Kidney (tissue), 14 donors: Measurements from ENCODE around the gene GALR2. TPM values are rescaled to one million over a fixed set of nuclear protein-coding genes. Genes with fewer than 3 reads are reported as not detected.

Source experiments
- DNase-seq, 5 donors: peaks; one replicate each; pipeline ENCODE4 v3.0.0-alpha.2; 2013 to 2020
- FAIRE-seq: peaks from 2 replicates; lab custom pipeline; 2012; peaks lifted over from hg19 to GRCh38; lab: Jason Lieb, UNC
- H3K27ac ChIP-seq, 2 donors: one replicate each; pipeline ENCODE4 v1.7.0; 2013; ENCODE audit warnings: low read depth in 2 of 2, low read length in 2 of 2, inconsistent platforms in 1 of 2
- H3K27me3 ChIP-seq: one replicate; pipeline ENCODE4 v1.7.1; 2013; ENCODE audit warnings: low read length, inconsistent platforms; ENCODE audit not compliant: control insufficient read depth, insufficient read depth
- H3K36me3 ChIP-seq, 3 donors: one replicate each; pipeline versions ENCODE4 v1.7.0 to v1.7.1; 2013; ENCODE audit warnings: low read length in 3 of 3, control low read depth in 1 of 3, inconsistent platforms in 1 of 3; ENCODE audit not compliant: insufficient read depth in 3 of 3, control insufficient read depth in 2 of 3
- H3K4me1 ChIP-seq, 3 donors: one replicate each; pipeline versions ENCODE4 v1.7.0 to v1.7.1; 2013; ENCODE audit warnings: low read length in 3 of 3, inconsistent platforms in 1 of 3, low read depth in 1 of 3; ENCODE audit not compliant: control insufficient read depth in 2 of 3, insufficient read depth in 2 of 3
- H3K4me3 ChIP-seq, 3 donors: one replicate each; pipeline versions ENCODE4 v1.7.0 to v1.8.1; 2013; ENCODE audit warnings: low read length in 3 of 3, control low read depth in 1 of 3, inconsistent platforms in 1 of 3
- H3K9ac ChIP-seq, 3 donors: one replicate each; pipeline versions ENCODE4 v1.7.0 to v1.7.1; 2013; ENCODE audit warnings: low read length in 3 of 3, control low read depth in 1 of 3, inconsistent platforms in 1 of 3
- H3K9me3 ChIP-seq, 3 donors: one replicate each; pipeline versions ENCODE4 v1.7.0 to v1.7.1; 2013; ENCODE audit warnings: low read length in 3 of 3, control low read depth in 1 of 3, inconsistent platforms in 1 of 3; ENCODE audit not compliant: control insufficient read depth in 2 of 3, insufficient read depth in 1 of 3
- CTCF ChIP-seq: IDR thresholded peaks from 3 replicates; pipeline ENCODE4 v1.5.1; 2012; ENCODE audit warnings: mild to moderate bottlenecking, moderate library complexity, borderline replicate concordance; ENCODE audit not compliant: insufficient read depth; ENCODE audit errors: extremely low read depth
- intact Hi-C: fragments of 100-400 bp; cut with DNase I; formaldehyde crosslinking; loops from one replicate; pipeline ENCODE4 v1.11.1; 2022
- polyA plus RNA-seq: library from polyadenylated mRNA; stranded (reverse); fragments of 350-450 nt; fragmentation: Illumina TruSeq; extraction: RNeasy Lipid Tissue Mini Kit (QIAGEN cat#74804); gene quantifications from one replicate; pipeline ENCODE4 v1.2.3, GENCODE V29; 2014; ENCODE audit warnings: low read depth, low replicate concordance; ENCODE audit not compliant: insufficient read depth
- total RNA-seq: library from RNA; stranded (reverse); fragmentation: NEBNext Ultra II Directional; extraction: Animal tissue kit (Norgen Biotek cat#: 25700); gene quantifications from one replicate; pipeline ENCODE4 v1.2.1, GENCODE V29; 2021
- donor health status: control.
- donor health status: control.
- donor health status: control.
- donor health status: control.
- donor health status: control.
- donor health status: DM: yes; HTN: yes; CAD: no.
- donor health status: Normal renal cell carcinoma (clear cell type).

GALR2 gene
- total and polyA plus RNA-seq, 2 donors from 2014 or later: not detected

GRCh38 chr17:76122431-76123190, 48.0 kb downstream of the GALR2 start:
- FAIRE-seq (no peak), DNase-seq (peak in 1 of 5 donors; percentile 58)
- H3K27ac ChIP-seq: no peak overlapping the region

DNA sequence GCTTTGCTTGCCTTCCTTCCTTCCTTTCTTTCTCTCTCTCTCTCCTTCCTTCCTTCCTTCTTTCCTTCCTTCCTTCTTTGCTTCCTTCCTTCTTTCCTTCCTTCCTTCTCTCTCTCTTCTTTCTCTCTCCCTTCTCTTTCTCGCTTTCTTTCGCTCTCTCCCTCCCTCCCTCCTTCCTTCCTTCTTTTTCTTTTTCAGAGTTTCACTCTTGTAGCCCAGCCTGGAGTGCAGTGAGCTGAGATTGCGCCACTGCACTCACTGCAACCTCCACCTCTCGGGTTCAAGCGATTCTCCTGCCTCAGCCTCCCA, 48.6 kb downstream of the GALR2 start:
- peaks cover 0 to 6% (median 0%) of the 10 kb centered on the region in 3 donors for H3K4me1 ChIP-seq
- no peak for FAIRE-seq
- intact Hi-C loops: loop anchor here (5.0 kb wide), 1 partner anchor 154 kb away; no protein-coding TSS in a partner anchor
- no peaks in the 10 kb centered on the region for H3K9me3 ChIP-seq
- H3K27me3 ChIP-seq: no peaks in the 10 kb centered on the region
- DNase-seq: no peak
- no peak overlapping the region for H3K4me3 ChIP-seq
- H3K36me3 ChIP-seq: no peaks in the 10 kb centered on the region
- no peak overlapping the region for H3K9ac ChIP-seq
- TF ChIP-seq CTCF: no peak
- H3K27ac ChIP-seq: no peak overlapping the region

More at GRCh38 chr17:76122431-76123190, 48.0 kb downstream of the GALR2 start:
- TF ChIP-seq CTCF: no peak
- Histone ChIP-seq H3K9me3 (no peaks in the 10 kb centered on the region), H3K36me3 (no peaks in the 10 kb centered on the region), H3K4me3 (no peak overlapping the region), H3K27me3 (no peaks in the 10 kb centered on the region), H3K9ac (no peak overlapping the region), H3K4me1 (peaks cover 0 to 6% (median 0%) of the 10 kb centered on the region in 3 donors)
- intact Hi-C loops: loop anchor here (5.0 kb wide), 1 partner anchor 155 kb away; no protein-coding TSS in a partner anchor

DNA sequence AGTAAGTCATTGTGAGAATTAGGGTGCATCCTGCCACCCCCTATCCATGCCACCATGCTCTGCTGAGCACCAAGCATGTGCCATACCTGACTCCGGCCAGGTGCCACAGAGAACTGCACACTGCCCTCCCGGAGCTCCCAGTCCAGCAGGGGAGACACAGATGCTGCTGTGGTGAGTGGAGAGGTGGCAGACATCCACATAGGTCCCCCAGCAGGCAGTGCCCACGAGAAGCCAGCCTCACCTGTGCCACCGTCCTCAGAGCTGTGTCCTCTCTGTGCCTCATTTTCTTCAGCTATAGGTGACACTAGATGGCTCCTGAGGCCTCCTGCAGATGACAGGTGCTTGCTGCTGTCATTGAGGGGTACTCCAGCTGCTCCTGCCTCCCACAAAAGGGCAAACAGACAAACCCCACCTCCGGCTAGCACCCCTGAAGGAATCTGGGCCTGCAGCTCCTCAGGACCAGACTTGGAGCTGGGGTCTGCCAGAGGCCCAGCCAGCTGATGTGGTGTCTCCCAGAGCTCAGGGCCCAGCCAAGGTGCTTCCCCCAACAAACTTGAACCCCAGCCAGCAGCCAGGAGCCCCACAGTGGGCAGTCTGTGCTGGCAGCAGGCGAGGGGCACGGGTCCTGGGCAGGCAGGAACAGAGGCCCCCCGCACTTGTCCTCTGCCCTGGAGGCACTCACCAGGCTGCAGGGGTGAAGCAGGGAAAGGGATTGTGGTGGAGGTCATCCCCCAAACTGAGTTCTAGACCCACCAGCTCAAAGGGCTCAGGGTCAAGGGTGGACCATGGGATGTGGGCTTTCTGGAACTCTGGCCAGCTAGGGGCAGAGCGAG, 49.4 kb downstream of the GALR2 start:
- H3K36me3 ChIP-seq: no peaks in the 10 kb centered on the region
- TF ChIP-seq CTCF: no peak
- H3K27me3 ChIP-seq: no peaks in the 10 kb centered on the region
- intact Hi-C loops: loop anchor here (5.0 kb wide), 1 partner anchor 153 kb away; no protein-coding TSS in a partner anchor
- no peak overlapping the region for H3K27ac ChIP-seq
- H3K4me3 ChIP-seq: no peak overlapping the region
- DNase-seq (peak in 1 of 5 donors; percentile 42), FAIRE-seq (no peak)
- H3K9me3 ChIP-seq: no peaks in the 10 kb centered on the region
- no peak overlapping the region for H3K9ac ChIP-seq
- peaks cover 0 to 6% (median 0%) of the 10 kb centered on the region in 3 donors for H3K4me1 ChIP-seq
